Natural killer cell treated with Interleukin-12 subunit alpha and Interleukin-12 subunit beta and Interleukin-15 and Interleukin-18, amount 100 ng/mL, for 72 hours (primary cell): ENCODE measurements around the gene EPHA7. TPM values are rescaled to one million over a fixed set of nuclear protein-coding genes. Genes with fewer than 3 reads are reported as not detected.

Experiments used
- ATAC-seq, 2 donors: fragments of 150-1000 bp; cut with Tn5 transposase in 1 of 2; sonication (Bioruptor Pico), chemical (Tn5 transposase) in 1 of 2; 2 replicates each; pipeline ENCODE4 v1.10.0; 2021
- DNase-seq: peaks from one replicate; pipeline ENCODE4 v3.0.0; 2022; ENCODE audit warnings: low spot score
- H3K27ac Mint-ChIP-seq, 2 donors: 1 replicate in 1 of 2; 2 replicates in 1 of 2; pipeline ENCODE4 v1.8.0; 2022; ENCODE audit warnings: mixed read lengths in 2 of 2, mild to moderate bottlenecking in 1 of 2, moderate library complexity in 1 of 2
- H3K27me3 Mint-ChIP-seq, 2 donors: 1 replicate in 1 of 2; 2 replicates in 1 of 2; pipeline ENCODE4 v1.8.0; 2022; ENCODE audit warnings: mixed read lengths in 2 of 2
- H3K36me3 Mint-ChIP-seq: one replicate; pipeline ENCODE4 v1.8.0; 2022; ENCODE audit warnings: mixed read lengths
- H3K4me1 Mint-ChIP-seq, 2 donors: 1 replicate in 1 of 2; 2 replicates in 1 of 2; pipeline ENCODE4 v1.8.0; 2022; ENCODE audit warnings: low read depth in 2 of 2, mixed read lengths in 2 of 2, mild to moderate bottlenecking in 1 of 2
- H3K4me3 Mint-ChIP-seq: one replicate; pipeline ENCODE4 v1.8.0; 2022; ENCODE audit warnings: mixed read lengths
- H3K9me3 Mint-ChIP-seq: 2 replicates; pipeline ENCODE4 v1.8.0; 2022; ENCODE audit warnings: mixed read lengths
- total RNA-seq, 2 donors: library from RNA; stranded (reverse); gene quantifications; one replicate each; pipeline ENCODE4 v1.2.3, GENCODE V29; 2022

Gene EPHA7
- total RNA-seq, 2 donors from 2014 or later: not detected

GRCh38 chr6:93371756-93372155 lies 47.6 kb downstream of the EPHA7 start:
- no peaks in the 10 kb centered on the region for H3K4me1 Mint-ChIP-seq

GRCh38 chr6:93369586-93370134 lies 49.7 kb downstream of the EPHA7 start:
- no peak overlapping the region for H3K4me3 Mint-ChIP-seq
- no peak for DNase-seq
- H3K4me1 Mint-ChIP-seq: no peaks in the 10 kb centered on the region
- no peaks in the 10 kb centered on the region for H3K27me3 Mint-ChIP-seq
- no peaks in the 10 kb centered on the region for H3K36me3 Mint-ChIP-seq
- no peak for ATAC-seq
- H3K9me3 Mint-ChIP-seq: peaks cover 4% of the 10 kb centered on the region
- no peak overlapping the region for H3K27ac Mint-ChIP-seq

More at GRCh38 chr6:93371756-93372155, 47.6 kb downstream of the EPHA7 start:
- Mint-ChIP-seq H3K9me3 (peaks cover 7% of the 10 kb centered on the region), H3K27ac (no peak overlapping the region), H3K36me3 (no peaks in the 10 kb centered on the region), H3K27me3 (no peaks in the 10 kb centered on the region), H3K4me3 (no peak overlapping the region)
- DNase-seq (no peak), ATAC-seq (no peak)

GRCh38 chr6:93366506-93366905 lies 52.9 kb downstream of the EPHA7 start:
- no peak overlapping the region for H3K27ac Mint-ChIP-seq
- no peak for ATAC-seq
- H3K36me3 Mint-ChIP-seq: no peaks in the 10 kb centered on the region
- H3K27me3 Mint-ChIP-seq: no peaks in the 10 kb centered on the region
- peaks cover 4% of the 10 kb centered on the region for H3K9me3 Mint-ChIP-seq
- no peak for DNase-seq
- H3K4me1 Mint-ChIP-seq: no peaks in the 10 kb centered on the region
- H3K4me3 Mint-ChIP-seq: no peak overlapping the region

DNA sequence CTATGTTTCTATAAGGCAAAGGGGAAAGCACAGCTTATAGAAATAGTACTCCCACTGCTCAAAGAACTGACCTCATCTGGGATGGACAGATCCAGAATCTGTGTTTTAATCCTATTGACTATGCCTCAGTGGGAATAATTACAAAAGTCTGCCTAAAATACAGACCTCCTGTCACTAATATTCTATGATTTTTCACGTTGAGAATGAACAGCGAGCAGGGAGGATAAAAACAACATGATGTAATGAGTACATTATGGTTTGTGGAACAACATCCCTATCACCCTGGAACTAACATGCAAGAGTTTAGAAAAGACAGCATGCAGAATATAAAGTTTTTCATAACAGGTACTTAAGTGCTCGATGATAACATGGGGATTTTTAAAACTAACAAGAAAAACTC lies 53.9 kb downstream of the EPHA7 start:
- peaks cover 7% of the 10 kb centered on the region for H3K9me3 Mint-ChIP-seq
- H3K27me3 Mint-ChIP-seq: no peaks in the 10 kb centered on the region
- no peaks in the 10 kb centered on the region for H3K36me3 Mint-ChIP-seq
- DNase-seq (no peak), ATAC-seq (no peak)
- no peak overlapping the region for H3K4me3 Mint-ChIP-seq
- H3K27ac Mint-ChIP-seq: no peak overlapping the region
- no peaks in the 10 kb centered on the region for H3K4me1 Mint-ChIP-seq

- Mint-ChIP-seq H3K36me3 (no peaks in the 10 kb centered on the region), H3K4me1 (no peaks in the 10 kb centered on the region), H3K27ac (no peak overlapping the region), H3K4me3 (no peak overlapping the region), H3K9me3 (peaks cover 9% of the 10 kb centered on the region), H3K27me3 (no peaks in the 10 kb centered on the region)
- no peak for DNase-seq
- ATAC-seq: no peak
These were observed 60.9 kb downstream of the EPHA7 start for GRCh38 chr6:93358435-93358834.

DNA sequence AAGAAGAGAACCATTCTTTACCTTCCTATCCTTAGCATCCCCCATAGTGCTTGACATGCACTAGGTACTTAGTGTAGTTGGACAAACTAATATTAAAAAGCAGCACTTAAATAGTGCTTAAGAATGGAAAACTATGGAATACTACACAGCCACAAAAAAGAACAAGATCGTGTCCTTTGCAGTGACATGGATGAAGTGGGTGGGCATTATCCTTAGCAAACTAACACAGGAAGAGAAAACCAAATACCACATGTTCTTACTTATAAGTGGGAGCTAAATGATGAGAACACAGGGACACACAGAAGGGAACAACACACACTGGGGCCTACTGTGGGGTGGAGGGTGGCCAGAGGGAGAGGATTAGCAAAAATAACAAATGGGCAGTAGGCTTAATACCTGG lies 66.8 kb downstream of the EPHA7 start:
- H3K36me3 Mint-ChIP-seq: no peaks in the 10 kb centered on the region
- no peak for ATAC-seq
- H3K27me3 Mint-ChIP-seq: no peaks in the 10 kb centered on the region
- no peak overlapping the region for H3K4me3 Mint-ChIP-seq
- H3K27ac Mint-ChIP-seq: no peak overlapping the region
- peaks cover 5% of the 10 kb centered on the region for H3K9me3 Mint-ChIP-seq
- no peaks in the 10 kb centered on the region for H3K4me1 Mint-ChIP-seq
- no peak for DNase-seq

GRCh38 chr6:93351222-93351621 lies 68.1 kb downstream of the EPHA7 start:
- no peak for ATAC-seq
- H3K27me3 Mint-ChIP-seq: no peaks in the 10 kb centered on the region
- no peak overlapping the region for H3K27ac Mint-ChIP-seq
- H3K4me1 Mint-ChIP-seq: no peaks in the 10 kb centered on the region
- H3K4me3 Mint-ChIP-seq: no peak overlapping the region
- H3K36me3 Mint-ChIP-seq: no peaks in the 10 kb centered on the region
- H3K9me3 Mint-ChIP-seq: peaks cover 5% of the 10 kb centered on the region
- DNase-seq: no peak

- no peak overlapping the region for H3K27ac Mint-ChIP-seq
- H3K4me3 Mint-ChIP-seq: no peak overlapping the region
- peaks cover 5% of the 10 kb centered on the region for H3K9me3 Mint-ChIP-seq
- no peaks in the 10 kb centered on the region for H3K27me3 Mint-ChIP-seq
- ATAC-seq: no peak
- no peak for DNase-seq
- H3K4me1 Mint-ChIP-seq: no peaks in the 10 kb centered on the region
- no peaks in the 10 kb centered on the region for H3K36me3 Mint-ChIP-seq
These were observed 68.6 kb downstream of the EPHA7 start for GRCh38 chr6:93350774-93351173.

DNA sequence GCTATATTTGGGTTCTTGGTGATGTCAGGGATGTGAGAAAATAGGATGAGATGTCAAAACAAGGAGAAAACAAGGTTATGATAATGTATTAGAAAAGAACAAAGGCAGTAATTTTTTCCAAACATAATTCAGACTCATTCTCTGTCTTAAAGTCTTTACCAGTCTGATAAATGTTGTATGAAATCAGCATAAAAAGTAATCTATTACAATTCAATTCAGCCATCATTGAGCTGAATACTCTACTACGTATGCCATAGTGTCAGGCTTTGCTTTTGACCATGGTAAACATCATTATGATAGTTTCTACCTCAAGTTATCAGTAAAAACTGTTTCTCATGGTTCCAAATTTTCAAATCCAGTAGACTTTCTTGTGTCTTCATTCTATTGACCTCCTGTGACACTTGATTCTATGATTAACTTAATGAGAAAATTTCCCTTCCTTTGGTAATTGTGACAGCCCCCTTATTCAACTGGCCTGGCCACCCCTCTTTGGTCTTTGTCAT lies 75.0 kb downstream of the EPHA7 start:
- Mint-ChIP-seq H3K27me3 (no peaks in the 10 kb centered on the region), H3K9me3 (no peaks in the 10 kb centered on the region), H3K4me3 (no peak overlapping the region), H3K27ac (no peak overlapping the region), H3K4me1 (no peaks in the 10 kb centered on the region), H3K36me3 (no peaks in the 10 kb centered on the region)
- ATAC-seq (no peak), DNase-seq (no peak)

DNA sequence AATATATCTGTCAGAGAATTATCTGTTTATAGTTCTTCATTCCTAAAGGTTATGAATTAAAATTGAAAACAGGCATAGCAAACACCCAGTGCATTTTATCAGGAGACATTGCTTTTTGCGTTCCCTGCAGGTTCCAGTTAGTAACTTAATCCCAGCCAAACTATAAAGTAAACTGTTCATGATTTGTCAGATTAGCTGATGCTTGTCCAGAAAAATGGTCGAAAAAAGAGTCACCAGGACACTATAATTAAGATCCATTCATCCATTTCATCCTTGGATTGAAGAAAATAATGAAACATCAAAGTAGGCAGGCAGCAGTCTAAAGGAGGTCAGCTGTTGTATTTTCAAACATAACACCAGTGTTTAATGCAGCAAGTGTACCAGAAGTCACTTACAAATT lies 75.9 kb downstream of the EPHA7 start:
- H3K4me1 Mint-ChIP-seq: no peaks in the 10 kb centered on the region
- H3K4me3 Mint-ChIP-seq: no peak overlapping the region
- ATAC-seq: no peak
- H3K27ac Mint-ChIP-seq: no peak overlapping the region
- H3K36me3 Mint-ChIP-seq: no peaks in the 10 kb centered on the region
- H3K27me3 Mint-ChIP-seq: no peaks in the 10 kb centered on the region
- DNase-seq: no peak
- no peaks in the 10 kb centered on the region for H3K9me3 Mint-ChIP-seq

DNA sequence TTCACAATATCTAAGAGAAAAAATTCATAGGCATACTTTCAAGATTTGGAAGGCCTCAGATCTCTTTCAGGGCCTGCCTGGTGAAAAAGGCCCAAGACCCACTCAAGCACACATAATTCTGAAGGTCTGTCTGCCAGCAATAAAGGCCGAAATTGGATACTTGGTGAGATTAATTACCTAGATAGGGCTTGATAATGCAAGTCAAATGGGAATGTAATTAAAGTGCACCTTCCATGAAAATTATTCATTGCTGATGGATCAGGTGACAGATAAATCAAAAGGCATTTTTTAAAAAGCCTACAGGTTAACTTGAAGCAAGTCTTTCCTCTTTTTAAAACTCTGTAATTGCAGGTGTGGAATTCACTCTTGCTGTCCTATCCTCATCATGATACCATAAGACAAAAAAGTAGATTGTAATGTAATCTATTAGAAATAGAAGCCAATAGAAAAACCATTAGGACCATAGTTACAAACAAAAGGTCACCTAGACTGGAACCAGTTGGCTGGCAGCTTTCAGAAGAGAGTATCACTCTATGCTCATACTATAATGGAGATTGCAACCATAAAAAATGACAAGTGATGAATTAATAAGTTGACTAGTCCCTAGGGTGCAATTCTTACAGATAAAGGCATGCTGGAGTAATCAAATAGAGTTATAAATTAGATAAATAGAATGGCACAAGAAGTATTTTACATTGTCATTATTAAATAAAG lies 77.3 kb downstream of the EPHA7 start:
- Mint-ChIP-seq H3K27me3 (no peaks in the 10 kb centered on the region), H3K36me3 (no peaks in the 10 kb centered on the region), H3K4me3 (no peak overlapping the region), H3K4me1 (no peaks in the 10 kb centered on the region), H3K27ac (no peak overlapping the region), H3K9me3 (peaks cover 4% of the 10 kb centered on the region)
- no peak for DNase-seq
- no peak for ATAC-seq

DNA sequence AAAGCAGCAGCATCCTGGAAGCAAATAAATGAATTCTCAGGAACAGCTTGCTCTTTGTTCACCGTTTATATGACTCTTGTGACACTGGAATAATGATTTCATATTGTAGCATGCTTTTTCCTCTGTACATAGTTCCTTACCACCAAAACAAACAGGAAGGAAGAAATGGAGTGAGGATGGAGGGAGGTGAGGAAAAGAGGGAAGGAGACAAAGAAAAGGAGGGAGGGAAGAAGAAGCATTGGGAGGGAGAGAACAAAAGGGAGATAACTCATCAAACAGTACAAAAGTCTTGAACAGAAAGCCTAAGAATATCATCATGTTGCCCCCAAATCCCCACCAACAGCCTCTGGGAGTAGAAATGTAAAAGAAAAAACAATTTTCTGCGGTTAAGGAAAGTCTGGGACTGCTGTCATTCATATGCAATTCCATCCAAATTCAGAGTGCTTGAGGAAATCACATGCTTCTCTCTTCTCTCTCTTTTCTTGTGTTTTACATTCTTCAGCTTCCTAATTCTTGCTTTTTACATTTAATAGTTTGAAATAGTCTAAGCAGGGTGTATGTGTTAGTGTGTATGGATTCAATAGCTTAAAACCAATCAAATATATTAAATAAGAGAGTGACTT lies 81.5 kb downstream of the EPHA7 start:
- Mint-ChIP-seq H3K36me3 (no peaks in the 10 kb centered on the region), H3K9me3 (peaks cover 6% of the 10 kb centered on the region), H3K27ac (no peak overlapping the region), H3K27me3 (no peaks in the 10 kb centered on the region), H3K4me1 (no peaks in the 10 kb centered on the region), H3K4me3 (no peak overlapping the region)
- no peak for DNase-seq
- ATAC-seq: no peak

- no peaks in the 10 kb centered on the region for H3K4me1 Mint-ChIP-seq
- H3K27me3 Mint-ChIP-seq: no peaks in the 10 kb centered on the region
- no peaks in the 10 kb centered on the region for H3K36me3 Mint-ChIP-seq
- ATAC-seq: no peak
- H3K27ac Mint-ChIP-seq: no peak overlapping the region
- DNase-seq: no peak
- peaks cover 6% of the 10 kb centered on the region for H3K9me3 Mint-ChIP-seq
- no peak overlapping the region for H3K4me3 Mint-ChIP-seq
These were observed 82.3 kb downstream of the EPHA7 start for GRCh38 chr6:93337014-93337413.

DNA sequence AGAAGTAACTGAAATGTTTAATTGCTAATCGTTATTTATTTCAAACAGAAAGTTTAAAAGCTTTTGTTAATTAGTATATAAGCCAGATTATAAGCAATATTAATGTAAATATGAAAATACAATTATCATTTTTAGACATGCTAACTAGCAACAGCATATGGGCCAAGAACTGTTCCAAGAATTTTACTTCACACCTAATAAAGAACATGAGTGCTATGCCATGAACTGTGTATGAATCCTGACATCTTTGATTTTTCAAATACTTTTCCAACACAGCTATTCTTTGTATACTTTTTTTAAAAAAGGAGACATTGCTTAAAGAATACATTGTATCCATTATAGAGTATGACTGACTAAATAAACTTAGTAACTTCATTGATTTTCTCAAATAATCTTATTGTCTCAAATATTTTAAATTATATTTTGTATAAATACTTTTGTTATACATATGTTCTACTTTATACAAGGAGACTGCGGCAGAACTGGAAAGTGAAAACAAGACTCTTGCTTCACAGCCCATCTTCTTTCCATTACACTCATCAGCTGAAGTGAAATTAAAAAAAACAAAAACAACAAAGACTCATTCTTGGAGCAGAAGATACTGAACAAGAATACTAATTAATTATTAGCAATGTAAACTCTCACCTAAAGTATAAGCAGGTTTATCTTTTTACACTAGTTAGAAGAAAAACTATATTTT lies 89.9 kb downstream of the EPHA7 start:
- no peak for ATAC-seq
- DNase-seq: no peak
- Mint-ChIP-seq H3K9me3 (peaks cover 13% of the 10 kb centered on the region), H3K27ac (no peak overlapping the region), H3K27me3 (no peaks in the 10 kb centered on the region), H3K4me3 (no peak overlapping the region), H3K36me3 (no peaks in the 10 kb centered on the region), H3K4me1 (no peaks in the 10 kb centered on the region)
